IMR-90 (cell line): Measurements from ENCODE around the gene PARP14. TPM values are rescaled to one million over a fixed set of nuclear protein-coding genes. Genes with fewer than 3 reads are reported as not detected.

ENCODE experiments used
- ATAC-seq: fragments of 200-7000 bp; cut with Tn5 transposase; 2 replicates; pipeline ENCODE4 v1.9.1; 2020; ENCODE audit warnings: low read depth, mild to moderate bottlenecking, moderate library complexity
- BruUV-seq: library from RNA; stranded (reverse); fragments of 400-500 nt; replicated peaks from 2 replicates; lab custom pipeline; 2021; lab: Mats Ljungman, UMichigan
- CTCF ChIA-PET: fragments of 300-600 bp; formaldehyde crosslinking; extraction: SDS; loops from one replicate; lab custom pipeline; 2021; ENCODE audit warnings: antibody characterized with exemption; lab: Yijun Ruan, JAX
- POLR2A ChIA-PET: fragments of 300-600 bp; sonication (Branson Sonifier 250); formaldehyde crosslinking; loops from one replicate; lab custom pipeline; 2022; ENCODE audit warnings: antibody characterized with exemption; ENCODE audit not compliant: unreplicated experiment; lab: Charles Lee
- DNase-seq: peaks from one replicate; pipeline ENCODE4 v3.0.0; 2013
- H2AFZ ChIP-seq: replicated peaks from 2 replicates; pipeline ENCODE3; 2013; ENCODE audit warnings: low read length, mild to moderate bottlenecking; ENCODE audit not compliant: poor library complexity
- H2AK5ac ChIP-seq: 2 replicates; pipeline ENCODE4 v1.6.1; 2013; ENCODE audit warnings: low read depth, low read length, inconsistent platforms
- H2AK9ac ChIP-seq: replicated peaks from 2 replicates; pipeline ENCODE3; 2013; ENCODE audit warnings: mild to moderate bottlenecking, low read depth, low read length, moderate library complexity; ENCODE audit not compliant: poor library complexity
- H2BK120ac ChIP-seq: 2 replicates; pipeline ENCODE4 v1.6.1; 2013; ENCODE audit warnings: low read depth, low read length, inconsistent platforms
- H2BK15ac ChIP-seq: 3 replicates; pipeline ENCODE4 v1.6.1; 2013; ENCODE audit warnings: low read depth, low read length, inconsistent platforms
- H2BK20ac ChIP-seq: 2 replicates; pipeline ENCODE4 v1.6.1; 2013; ENCODE audit warnings: low read depth, mild to moderate bottlenecking, inconsistent platforms, low read length, moderate library complexity
- H2BK5ac ChIP-seq: 2 replicates; pipeline ENCODE4 v1.6.1; 2013; ENCODE audit warnings: mild to moderate bottlenecking, low read depth, low read length, inconsistent platforms; ENCODE audit not compliant: poor library complexity, severe bottlenecking
- H3K14ac ChIP-seq: replicated peaks from 2 replicates; pipeline ENCODE4 v1.6.1; 2013; ENCODE audit warnings: low read depth, low read length, inconsistent platforms
- H3K18ac ChIP-seq: 2 replicates; pipeline ENCODE4 v1.6.1; 2013; ENCODE audit warnings: low read depth, low read length, control low read depth
- H3K23ac ChIP-seq: 2 replicates; pipeline ENCODE4 v1.6.1; 2013; ENCODE audit warnings: low read depth, low read length, inconsistent platforms
- H3K27ac ChIP-seq: 2 replicates; pipeline ENCODE4 v1.5.1; 2013; ENCODE audit warnings: mild to moderate bottlenecking, control low read depth, low read length; ENCODE audit not compliant: insufficient read depth
- H3K27me3 ChIP-seq: 2 replicates; pipeline ENCODE4 v1.6.1; 2013; ENCODE audit warnings: low read length; ENCODE audit not compliant: control insufficient read depth, insufficient read depth
- H3K36me3 ChIP-seq: 2 replicates; pipeline ENCODE4 v1.6.1; 2013; ENCODE audit warnings: low read length, mixed read lengths; ENCODE audit not compliant: control insufficient read depth, insufficient read depth
- H3K4ac ChIP-seq: 2 replicates; pipeline ENCODE4 v1.6.1; 2013; ENCODE audit warnings: low read depth, low read length, inconsistent platforms
- H3K4me1 ChIP-seq: 2 replicates; pipeline ENCODE4 v1.6.1; 2013; ENCODE audit warnings: low read length, mixed read lengths; ENCODE audit not compliant: control insufficient read depth, insufficient read depth
- H3K4me2 ChIP-seq: 2 replicates; pipeline ENCODE4 v1.6.1; 2013; ENCODE audit warnings: low read depth, mild to moderate bottlenecking, control low read depth, low read length, moderate library complexity
- H3K4me3 ChIP-seq: 2 replicates; pipeline ENCODE4 v1.5.1; 2013; ENCODE audit warnings: low read depth, mild to moderate bottlenecking, control low read depth, low read length, moderate library complexity; ENCODE audit not compliant: insufficient read depth
- H3K56ac ChIP-seq: 2 replicates; pipeline ENCODE4 v1.6.1; 2013; ENCODE audit warnings: low read length, inconsistent platforms; ENCODE audit not compliant: insufficient read depth; ENCODE audit errors: extremely low read depth
- H3K79me1 ChIP-seq, 2 experiments: 2 replicates each; pipeline ENCODE4 v1.6.1; 2013; ENCODE audit warnings: low read length in 2 of 2, inconsistent platforms in 1 of 2, low read depth in 1 of 2
- H3K9ac ChIP-seq: 2 replicates; pipeline ENCODE4 v1.6.1; 2013; ENCODE audit warnings: low read depth, low read length, control low read depth
- H3K9me1 ChIP-seq: 2 replicates; pipeline ENCODE4 v1.6.1; 2013; ENCODE audit warnings: low read length, inconsistent platforms; ENCODE audit not compliant: insufficient read depth
- H3K9me3 ChIP-seq: 2 replicates; pipeline ENCODE4 v1.6.1; 2013; ENCODE audit warnings: low read length; ENCODE audit not compliant: control insufficient read depth, insufficient read depth
- H4K20me1 ChIP-seq: 2 replicates; pipeline ENCODE4 v1.6.1; 2013; ENCODE audit warnings: low read length, inconsistent platforms; ENCODE audit not compliant: insufficient read depth
- H4K5ac ChIP-seq: 2 replicates; pipeline ENCODE4 v1.6.1; 2013; ENCODE audit warnings: mild to moderate bottlenecking, low read depth, low read length, control low read depth
- H4K8ac ChIP-seq, 2 experiments: 2 replicates each; pipeline ENCODE4 v1.6.1; 2013; ENCODE audit warnings: low read depth in 2 of 2, low read length in 2 of 2, control low read depth in 1 of 2, inconsistent platforms in 1 of 2
- H4K91ac ChIP-seq: 2 replicates; pipeline ENCODE4 v1.6.1; 2013; ENCODE audit warnings: low read depth, low read length, inconsistent platforms; ENCODE audit not compliant: insufficient read depth
- BHLHE40 ChIP-seq: fragments of 150-350 bp; IDR thresholded peaks from 2 replicates; pipeline ENCODE4 v1.6.1; 2016; ENCODE audit warnings: mild to moderate bottlenecking, low read depth, low read length
- CHD1 ChIP-seq: IDR thresholded peaks from 2 replicates; pipeline ENCODE4 v1.6.1; 2012; ENCODE audit warnings: low read depth, low read length, improper control_type of control experiment
- FOS ChIP-seq: fragments of 150-350 bp; IDR thresholded peaks from 2 replicates; pipeline ENCODE4 v1.6.1; 2016; ENCODE audit warnings: low read depth, low read length
- MAFK ChIP-seq: IDR thresholded peaks from 2 replicates; pipeline ENCODE4 v1.6.1; 2012; ENCODE audit warnings: low read depth, low read length, improper control_type of control experiment
- MAZ ChIP-seq: IDR thresholded peaks from 2 replicates; pipeline ENCODE4 v1.6.1; 2012; ENCODE audit warnings: low read depth, mild to moderate bottlenecking, low read length, improper control_type of control experiment, moderate library complexity, borderline replicate concordance
- MXI1 ChIP-seq: IDR thresholded peaks from 2 replicates; pipeline ENCODE4 v1.6.1; 2012; ENCODE audit warnings: low read depth, mild to moderate bottlenecking, low read length, moderate library complexity, borderline replicate concordance
- NFE2L2 ChIP-seq: fragments of 150-350 bp; IDR thresholded peaks from 2 replicates; pipeline ENCODE4 v1.6.1; 2016; ENCODE audit warnings: low read depth, mild to moderate bottlenecking, low read length
- POLR2A ChIP-seq: IDR thresholded peaks from 2 replicates; pipeline ENCODE4 v1.6.1; 2012; ENCODE audit warnings: mild to moderate bottlenecking, low read depth, low read length
- RAD21 ChIP-seq: IDR thresholded peaks from 2 replicates; pipeline ENCODE4 v1.6.1; 2012; ENCODE audit warnings: low read length, improper control_type of control experiment
- RCOR1 ChIP-seq: IDR thresholded peaks from 2 replicates; pipeline ENCODE4 v1.6.1; 2012; ENCODE audit warnings: mild to moderate bottlenecking, low read length, improper control_type of control experiment; ENCODE audit not compliant: insufficient replicate concordance
- RFX5 ChIP-seq: IDR thresholded peaks from 2 replicates; pipeline ENCODE4 v1.8.0; 2012; ENCODE audit warnings: low read depth, mild to moderate bottlenecking, low read length, moderate library complexity
- SMC3 ChIP-seq: fragments of 150-350 bp; IDR thresholded peaks from 2 replicates; pipeline ENCODE4 v1.6.1; 2016; ENCODE audit warnings: low read depth, mild to moderate bottlenecking, antibody characterized with exemption, low read length, moderate library complexity
- WGBS, 2 experiments: methylation state at CpG; one replicate each; pipeline versions ENCODE4 v1.1.5 to v1.1.7; 2013; ENCODE audit warnings: missing lambda C conversion rate in 2 of 2; ENCODE audit not compliant: insufficient read length in 1 of 2; ENCODE audit errors: extremely low coverage in 2 of 2; 5-methylcytosine and 5-hydroxymethylcytosine counted together
- dilution Hi-C: fragments of 300-500 bp; cut with HindIII; formaldehyde crosslinking; loops from one replicate; pipeline ENCODE4 v1.14.3; 2018; ENCODE audit warnings: low sequenced_read_pairs; ENCODE audit not compliant: unreplicated experiment
- in situ Hi-C: fragments of 300-500 bp; cut with MboI; formaldehyde crosslinking; loops from 3 replicates; pipeline ENCODE4 v1.14.3; 2019; ENCODE audit warnings: low sequenced_read_pairs, inconsistent platforms, mixed read lengths
- intact Hi-C: fragments of 100-400 bp; cut with micrococcal nuclease; formaldehyde crosslinking; loops from 2 replicates; pipeline ENCODE4 v1.10.0; 2022
- polyA plus RNA-seq, 3 experiments: library from polyadenylated mRNA; depleted of rRNA; stranded (reverse); fragments of >200 nt; gene quantifications; 2 replicates each; pipeline ENCODE4 v1.2.3, GENCODE V29; 2012; ENCODE audit warnings: low replicate concordance in 1 of 3
- total RNA-seq: library from RNA; depleted of rRNA; stranded (reverse); fragments of >200 nt; gene quantifications from 2 replicates; pipeline ENCODE4 v1.2.3, GENCODE V29; 2012
- TF ChIP-seq, protein P1 (sequence below): fragments of 150-350 bp; IDR thresholded peaks from 2 replicates; pipeline ENCODE4 v1.6.1; 2016; ENCODE audit warnings: low read depth, mild to moderate bottlenecking, low read length, moderate library complexity, borderline replicate concordance
- TF ChIP-seq, protein P2 (sequence below): conservative IDR thresholded peaks from 2 replicates; pipeline ENCODE4 v1.5.1; 2012; ENCODE audit warnings: mild to moderate bottlenecking, low read depth, low read length, improper control_type of control experiment
- TF ChIP-seq, protein P3 (sequence below): fragments of 150-350 bp; IDR thresholded peaks from 2 replicates; pipeline ENCODE4 v1.6.1; 2017; ENCODE audit warnings: mild to moderate bottlenecking, antibody characterized with exemption, low read length, low read depth

PARP14 gene
- total and polyA plus RNA-seq, 2 of the 4 experiments (the other 2 are of a cell fraction) = 9.3 to 23.1 TPM

DNA sequence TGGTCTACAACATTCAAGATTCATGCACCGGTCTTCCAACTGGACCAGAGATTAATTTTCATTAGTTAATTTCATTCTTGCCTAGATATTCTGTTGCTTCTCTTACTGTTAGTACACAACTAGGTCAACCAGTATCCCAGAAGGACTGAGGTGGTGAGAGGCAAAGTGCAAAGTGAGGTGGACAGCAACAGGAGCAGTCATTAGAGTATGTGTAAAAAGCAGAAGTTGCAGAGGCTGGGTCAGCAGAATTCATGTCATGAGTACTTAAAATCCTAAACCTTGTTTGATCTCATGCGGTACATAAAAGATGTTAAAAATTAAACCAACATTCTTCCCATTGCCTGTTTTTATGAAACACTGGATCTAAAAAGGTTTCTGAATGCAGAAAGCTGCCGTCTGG lies 46.7 kb downstream of the PARP14 start:
- no peak overlapping the region for H2AK9ac ChIP-seq
- no peak overlapping the region for H3K56ac ChIP-seq
- no peaks in the 10 kb centered on the region for H3K79me1 ChIP-seq
- no peak overlapping the region for H2BK20ac ChIP-seq
- no peaks in the 10 kb centered on the region for H3K36me3 ChIP-seq
- no peak overlapping the region for H3K9ac ChIP-seq
- H4K91ac ChIP-seq = no peak overlapping the region
- no peak overlapping the region for H4K8ac ChIP-seq
- H2BK15ac ChIP-seq = no peak overlapping the region
- WGBS, 2 experiments = no CpG with 5 or more reads among the region's 3 CpGs
- no peaks in the 10 kb centered on the region for H3K9me3 ChIP-seq
- BruUV-seq = no TSS peak
- TF ChIP-seq FOS (no peak), RCOR1 (no peak), NFE2L2 (no peak), POLR2A (no peak), MAFK (no peak), RAD21 (no peak), BHLHE40 (no peak), SMC3 (no peak), MAZ (no peak), CHD1 (no peak), MXI1 (no peak), RFX5 (no peak)
- TF ChIP-seq, protein P1, sequence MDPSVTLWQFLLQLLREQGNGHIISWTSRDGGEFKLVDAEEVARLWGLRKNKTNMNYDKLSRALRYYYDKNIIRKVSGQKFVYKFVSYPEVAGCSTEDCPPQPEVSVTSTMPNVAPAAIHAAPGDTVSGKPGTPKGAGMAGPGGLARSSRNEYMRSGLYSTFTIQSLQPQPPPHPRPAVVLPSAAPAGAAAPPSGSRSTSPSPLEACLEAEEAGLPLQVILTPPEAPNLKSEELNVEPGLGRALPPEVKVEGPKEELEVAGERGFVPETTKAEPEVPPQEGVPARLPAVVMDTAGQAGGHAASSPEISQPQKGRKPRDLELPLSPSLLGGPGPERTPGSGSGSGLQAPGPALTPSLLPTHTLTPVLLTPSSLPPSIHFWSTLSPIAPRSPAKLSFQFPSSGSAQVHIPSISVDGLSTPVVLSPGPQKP = no peak
- TF ChIP-seq, protein P2, sequence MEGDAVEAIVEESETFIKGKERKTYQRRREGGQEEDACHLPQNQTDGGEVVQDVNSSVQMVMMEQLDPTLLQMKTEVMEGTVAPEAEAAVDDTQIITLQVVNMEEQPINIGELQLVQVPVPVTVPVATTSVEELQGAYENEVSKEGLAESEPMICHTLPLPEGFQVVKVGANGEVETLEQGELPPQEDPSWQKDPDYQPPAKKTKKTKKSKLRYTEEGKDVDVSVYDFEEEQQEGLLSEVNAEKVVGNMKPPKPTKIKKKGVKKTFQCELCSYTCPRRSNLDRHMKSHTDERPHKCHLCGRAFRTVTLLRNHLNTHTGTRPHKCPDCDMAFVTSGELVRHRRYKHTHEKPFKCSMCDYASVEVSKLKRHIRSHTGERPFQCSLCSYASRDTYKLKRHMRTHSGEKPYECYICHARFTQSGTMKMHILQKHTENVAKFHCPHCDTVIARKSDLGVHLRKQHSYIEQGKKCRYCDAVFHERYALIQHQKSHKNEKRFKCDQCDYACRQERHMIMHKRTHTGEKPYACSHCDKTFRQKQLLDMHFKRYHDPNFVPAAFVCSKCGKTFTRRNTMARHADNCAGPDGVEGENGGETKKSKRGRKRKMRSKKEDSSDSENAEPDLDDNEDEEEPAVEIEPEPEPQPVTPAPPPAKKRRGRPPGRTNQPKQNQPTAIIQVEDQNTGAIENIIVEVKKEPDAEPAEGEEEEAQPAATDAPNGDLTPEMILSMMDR = no peak
- TF ChIP-seq, protein P3, sequence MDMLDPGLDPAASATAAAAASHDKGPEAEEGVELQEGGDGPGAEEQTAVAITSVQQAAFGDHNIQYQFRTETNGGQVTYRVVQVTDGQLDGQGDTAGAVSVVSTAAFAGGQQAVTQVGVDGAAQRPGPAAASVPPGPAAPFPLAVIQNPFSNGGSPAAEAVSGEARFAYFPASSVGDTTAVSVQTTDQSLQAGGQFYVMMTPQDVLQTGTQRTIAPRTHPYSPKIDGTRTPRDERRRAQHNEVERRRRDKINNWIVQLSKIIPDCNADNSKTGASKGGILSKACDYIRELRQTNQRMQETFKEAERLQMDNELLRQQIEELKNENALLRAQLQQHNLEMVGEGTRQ = no peak
- H3K4me1 ChIP-seq = no peaks in the 10 kb centered on the region
- no peak overlapping the region for H3K27ac ChIP-seq
- POLR2A ChIA-PET = no interaction called here
- no peak overlapping the region for H3K14ac ChIP-seq
- no peaks in the 10 kb centered on the region; the same call in 1 of the 2 replicates for H3K9me1 ChIP-seq
- H3K4me2 ChIP-seq = no peak overlapping the region
- intact Hi-C loops (no loop called here), in situ Hi-C loops (no loop called here), dilution Hi-C loops (no loop called here)
- no peaks in the 10 kb centered on the region for H3K27me3 ChIP-seq
- DNase-seq = no peak
- no peak for ATAC-seq
- H2AFZ ChIP-seq = no peak overlapping the region
- H4K5ac ChIP-seq = no peak overlapping the region
- no peak overlapping the region for H3K4ac ChIP-seq
- no peak overlapping the region for H3K4me3 ChIP-seq
- H2BK5ac ChIP-seq = no peak overlapping the region
- H3K18ac ChIP-seq = no peak overlapping the region
- H4K20me1 ChIP-seq = no peaks in the 10 kb centered on the region
- no peak overlapping the region for H2AK5ac ChIP-seq
- no peak overlapping the region for H2BK120ac ChIP-seq
- CTCF ChIA-PET = no interaction called here
- no peak overlapping the region for H3K23ac ChIP-seq
